Measurements from ENCODE around the gene NCAM1. TPM values are rescaled to one million over a fixed set of nuclear protein-coding genes. Genes with fewer than 3 reads are reported as not detected.

The NCAM1 gene
- total and polyA plus RNA-seq, 2 donors from 2014 or later: 1.7 to 3.0 TPM

- TF ChIP-seq CTCF (IDR thresholded peaks at IDR 0.05; ENCODE audit: borderline replicate concordance, extremely low read depth, insufficient read depth): no peak
- FAIRE-seq (no peak), DNase-seq (no peak)
- Histone ChIP-seq H3K9me3 (ENCODE audit: control insufficient read depth in 2 of 3, insufficient read depth in 1 of 3, low read length in 3 of 3) (no peaks in the 10 kb centered on the region), H3K4me3 (ENCODE audit: low read length in 3 of 3) (no peak overlapping the region), H3K27ac (ENCODE audit: low read depth in 2 of 2, low read length in 2 of 2) (no peak overlapping the region), H3K4me1 (ENCODE audit: control insufficient read depth in 2 of 3, insufficient read depth in 2 of 3, low read depth in 1 of 3, low read length in 3 of 3) (no peaks in the 10 kb centered on the region), H3K27me3 (ENCODE audit: control insufficient read depth, insufficient read depth, low read length) (no peaks in the 10 kb centered on the region), H3K9ac (ENCODE audit: low read length in 3 of 3) (no peak overlapping the region), H3K36me3 (ENCODE audit: control insufficient read depth in 2 of 3, insufficient read depth in 3 of 3, low read length in 3 of 3) (no peaks in the 10 kb centered on the region)
- intact Hi-C loops (cut with DNase I): no loop called here
Measured at GRCh38 chr11:112977755-112978154, 16.5 kb downstream of the NCAM1 start.

DNA sequence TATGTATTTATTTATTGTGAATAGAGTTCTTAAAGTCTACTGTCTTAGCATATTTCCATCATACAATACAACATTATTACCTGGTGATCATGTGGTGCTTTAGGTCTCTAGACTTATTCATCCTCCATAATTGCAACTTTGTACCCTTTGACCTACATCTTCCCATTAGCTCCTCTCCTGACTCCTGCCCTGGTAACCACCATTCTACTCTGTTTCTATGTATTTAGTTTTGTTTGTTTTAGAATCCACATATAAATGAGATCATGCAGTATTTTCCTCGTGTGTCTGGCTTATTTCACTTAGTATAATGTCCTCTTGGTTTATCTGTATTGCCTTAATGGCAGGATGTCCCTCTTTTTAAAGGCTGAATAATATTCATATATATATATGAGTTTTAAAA lies 22.7 kb downstream of the NCAM1 start:
- H3K27me3 ChIP-seq (ENCODE audit: control insufficient read depth, insufficient read depth, low read length): no peaks in the 10 kb centered on the region
- no peak overlapping the region for H3K9ac ChIP-seq (ENCODE audit: low read length in 3 of 3)
- no peaks in the 10 kb centered on the region for H3K4me1 ChIP-seq (ENCODE audit: control insufficient read depth in 2 of 3, insufficient read depth in 2 of 3, low read depth in 1 of 3, low read length in 3 of 3)
- no peak overlapping the region for H3K27ac ChIP-seq (ENCODE audit: low read depth in 2 of 2, low read length in 2 of 2)
- FAIRE-seq (no peak), DNase-seq (no peak)
- no peak overlapping the region for H3K4me3 ChIP-seq (ENCODE audit: low read length in 3 of 3)
- TF ChIP-seq CTCF (IDR thresholded peaks at IDR 0.05; ENCODE audit: borderline replicate concordance, extremely low read depth, insufficient read depth): no peak
- no peaks in the 10 kb centered on the region for H3K36me3 ChIP-seq (ENCODE audit: control insufficient read depth in 2 of 3, insufficient read depth in 3 of 3, low read length in 3 of 3)
- H3K9me3 ChIP-seq (ENCODE audit: control insufficient read depth in 2 of 3, insufficient read depth in 1 of 3, low read length in 3 of 3): peaks cover 0 to 7% (median 0%) of the 10 kb centered on the region in 3 donors
- intact Hi-C loops (cut with DNase I): no loop called here

GRCh38 chr11:112989198-112989597 lies 28.0 kb downstream of the NCAM1 start:
- H3K4me3 ChIP-seq (ENCODE audit: low read length in 3 of 3): no peak overlapping the region
- no peaks in the 10 kb centered on the region for H3K4me1 ChIP-seq (ENCODE audit: control insufficient read depth in 2 of 3, insufficient read depth in 2 of 3, low read depth in 1 of 3, low read length in 3 of 3)
- no peak for TF ChIP-seq CTCF (IDR thresholded peaks at IDR 0.05; ENCODE audit: borderline replicate concordance, extremely low read depth, insufficient read depth)
- H3K36me3 ChIP-seq (ENCODE audit: control insufficient read depth in 2 of 3, insufficient read depth in 3 of 3, low read length in 3 of 3): no peaks in the 10 kb centered on the region
- H3K9me3 ChIP-seq (ENCODE audit: control insufficient read depth in 2 of 3, insufficient read depth in 1 of 3, low read length in 3 of 3): peaks cover 0 to 7% (median 0%) of the 10 kb centered on the region in 3 donors
- DNase-seq: no peak
- no peak overlapping the region for H3K9ac ChIP-seq (ENCODE audit: low read length in 3 of 3)
- H3K27ac ChIP-seq (ENCODE audit: low read depth in 2 of 2, low read length in 2 of 2): no peak overlapping the region
- no peaks in the 10 kb centered on the region for H3K27me3 ChIP-seq (ENCODE audit: control insufficient read depth, insufficient read depth, low read length)
- intact Hi-C loops (cut with DNase I): no loop called here
- FAIRE-seq: no peak

DNA sequence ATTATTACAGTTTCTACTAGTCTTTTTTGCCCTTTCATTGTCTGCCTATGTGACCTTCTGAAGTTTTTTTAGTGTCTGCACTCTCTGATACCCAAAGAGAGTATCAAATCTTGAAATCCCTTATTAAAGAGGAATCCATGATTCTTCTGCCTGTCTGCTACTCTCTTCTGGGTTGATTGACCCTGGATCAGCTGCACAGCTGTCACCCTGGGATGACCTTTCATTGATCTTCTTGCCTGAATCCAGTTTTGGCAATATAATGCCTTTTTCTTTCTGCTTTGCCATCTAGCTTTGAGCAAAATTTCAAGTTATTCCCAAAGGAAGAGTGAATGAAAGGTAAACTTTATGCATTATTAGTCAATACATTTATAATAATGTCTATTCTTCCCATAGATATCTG lies 32.6 kb downstream of the NCAM1 start:
- intact Hi-C loops (cut with DNase I): no loop called here
- H3K27ac ChIP-seq (ENCODE audit: low read depth in 2 of 2, low read length in 2 of 2): no peak overlapping the region
- no peaks in the 10 kb centered on the region for H3K9me3 ChIP-seq (ENCODE audit: control insufficient read depth in 2 of 3, insufficient read depth in 1 of 3, low read length in 3 of 3)
- no peak overlapping the region for H3K4me3 ChIP-seq (ENCODE audit: low read length in 3 of 3)
- H3K4me1 ChIP-seq (ENCODE audit: control insufficient read depth in 2 of 3, insufficient read depth in 2 of 3, low read depth in 1 of 3, low read length in 3 of 3): peaks cover 0 to 2% (median 0%) of the 10 kb centered on the region in 3 donors
- H3K27me3 ChIP-seq (ENCODE audit: control insufficient read depth, insufficient read depth, low read length): no peaks in the 10 kb centered on the region
- DNase-seq (no peak), FAIRE-seq (no peak)
- H3K36me3 ChIP-seq (ENCODE audit: control insufficient read depth in 2 of 3, insufficient read depth in 3 of 3, low read length in 3 of 3): no peaks in the 10 kb centered on the region
- TF ChIP-seq CTCF (IDR thresholded peaks at IDR 0.05; ENCODE audit: borderline replicate concordance, extremely low read depth, insufficient read depth): no peak
- H3K9ac ChIP-seq (ENCODE audit: low read length in 3 of 3): no peak overlapping the region
